Stimulated activated CD4-positive, alpha-beta T cell treated with anti-CD3 and anti-CD28 coated beads, Interleukin-2, amount 100 ng/mL, for 48 hours (primary cell): Measurements from ENCODE around the gene RXRA.

ENCODE experiments used
- DNase-seq, 2 donors: peaks; one replicate each; pipeline ENCODE4 v3.0.0-alpha.2; 2020

Gene RXRA

DNA sequence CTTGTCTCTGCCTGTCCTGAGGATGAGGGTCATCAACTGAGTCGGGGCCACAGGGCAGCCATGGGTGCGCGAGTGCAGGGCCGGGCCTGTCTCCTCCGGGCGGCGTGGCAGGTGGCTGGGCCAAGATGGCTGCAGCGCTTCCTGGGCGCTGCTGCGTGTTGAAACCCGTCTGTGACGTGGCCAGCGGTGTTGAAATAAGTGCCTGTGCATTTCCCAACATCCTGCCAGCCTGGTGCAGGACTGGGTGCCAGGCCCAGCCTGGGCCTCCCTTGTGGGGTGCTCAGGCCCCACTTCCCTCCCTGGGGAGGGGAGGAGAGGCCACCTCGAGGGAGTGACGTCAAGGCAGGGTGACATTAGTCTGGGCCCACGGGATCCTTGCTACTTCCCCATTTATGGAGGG, 45.5 kb downstream of the RXRA start:
- DNase-seq = no peak

DNA sequence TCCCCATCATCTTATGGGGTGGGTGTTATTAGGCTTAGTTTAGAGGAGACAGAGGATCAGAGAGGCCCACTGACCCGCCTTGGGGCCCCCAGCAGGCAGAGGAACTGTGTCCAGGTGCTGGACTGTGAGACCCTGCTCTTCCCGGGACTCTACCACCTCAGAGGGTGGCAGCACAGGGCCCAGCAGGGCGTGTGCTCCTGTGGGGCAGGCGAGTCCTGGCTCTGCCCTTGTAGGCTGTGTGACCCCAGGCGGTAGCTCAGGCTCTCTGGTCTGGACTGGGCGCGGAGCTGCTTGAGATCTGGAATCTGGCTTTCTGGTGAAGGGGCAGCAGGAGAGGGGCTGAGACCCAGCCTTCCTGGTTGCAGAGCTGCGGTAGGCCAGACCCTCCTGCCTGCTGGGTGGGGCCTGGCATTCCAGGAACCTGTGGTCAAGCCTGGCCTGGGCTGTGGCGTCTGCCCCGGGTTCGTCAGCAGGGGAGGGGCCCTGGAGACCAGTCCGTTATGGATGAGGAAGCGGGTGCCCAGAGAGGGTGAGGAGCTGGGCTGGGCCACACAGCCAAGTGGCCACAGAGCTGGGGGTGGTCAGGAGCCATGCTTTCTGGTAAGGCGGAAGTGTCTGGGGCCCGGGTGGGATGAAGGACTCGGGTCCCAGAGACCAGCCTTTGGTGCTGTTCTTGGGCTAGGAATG, 46.5 kb downstream of the RXRA start:
- no peak for DNase-seq

DNA sequence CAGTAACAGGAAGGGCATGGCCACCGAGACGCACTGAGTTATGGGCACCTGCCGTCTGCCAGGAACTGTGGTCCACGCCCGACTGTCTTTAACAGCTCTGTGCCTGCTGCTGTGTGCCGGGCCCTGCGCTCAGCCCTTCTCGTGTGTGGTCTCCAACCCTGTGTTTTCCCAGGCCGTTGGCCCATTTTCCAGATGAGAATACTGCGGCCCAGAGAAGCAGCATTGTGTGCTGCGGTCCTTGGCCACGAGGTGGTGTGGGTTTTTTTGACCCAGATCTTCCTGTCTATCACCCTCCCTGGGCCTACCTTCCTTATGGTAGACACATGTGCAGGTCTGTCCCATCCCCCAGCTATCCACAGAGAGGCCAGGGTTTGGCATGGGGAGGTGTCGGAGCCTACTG, 47.0 kb downstream of the RXRA start:
- DNase-seq = no peak

GRCh38 chr9:134373953-134374300, 47.7 kb downstream of the RXRA start:
- DNase-seq = no peak

DNA sequence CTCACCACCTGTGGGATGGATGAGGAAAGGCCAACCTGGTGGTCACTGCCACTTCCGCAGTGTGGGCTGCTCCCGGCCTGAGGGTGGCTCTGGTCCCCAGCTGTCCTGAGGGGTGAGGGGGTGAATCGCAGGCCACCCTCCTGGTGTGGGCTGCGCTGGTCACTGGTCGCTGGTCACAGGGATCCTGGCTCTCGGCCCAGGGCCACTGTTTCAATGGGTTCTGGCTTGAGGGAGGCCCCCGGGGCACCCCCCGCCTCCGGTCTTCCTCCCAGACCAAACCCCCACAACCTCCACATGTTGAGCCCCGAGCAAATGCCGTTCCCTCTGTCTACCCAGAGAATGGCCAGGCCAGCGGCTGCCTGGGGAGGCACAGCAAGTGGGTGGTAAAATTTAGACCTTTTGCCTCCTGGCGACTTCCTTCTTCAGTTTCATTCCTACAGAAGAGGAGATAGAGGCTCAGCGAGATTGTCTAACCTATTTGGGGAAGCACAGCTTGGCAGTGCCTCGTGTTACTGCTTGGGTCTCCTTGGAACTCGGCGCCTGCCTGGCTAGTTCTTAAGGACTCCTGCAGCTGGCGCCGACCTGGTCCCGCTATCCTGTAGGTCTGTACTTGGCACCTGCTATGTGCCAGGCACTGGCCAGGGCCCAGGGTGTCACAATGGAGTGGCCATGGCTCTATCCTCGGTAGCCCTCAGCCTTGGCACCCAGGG, 48.2 kb downstream of the RXRA start:
- DNase-seq = no peak

GRCh38 chr9:134375011-134375390, 48.7 kb downstream of the RXRA start:
- no peak for DNase-seq

- no peak for DNase-seq
Observed at GRCh38 chr9:134375430-134376385, 49.5 kb downstream of the RXRA start.

DNA sequence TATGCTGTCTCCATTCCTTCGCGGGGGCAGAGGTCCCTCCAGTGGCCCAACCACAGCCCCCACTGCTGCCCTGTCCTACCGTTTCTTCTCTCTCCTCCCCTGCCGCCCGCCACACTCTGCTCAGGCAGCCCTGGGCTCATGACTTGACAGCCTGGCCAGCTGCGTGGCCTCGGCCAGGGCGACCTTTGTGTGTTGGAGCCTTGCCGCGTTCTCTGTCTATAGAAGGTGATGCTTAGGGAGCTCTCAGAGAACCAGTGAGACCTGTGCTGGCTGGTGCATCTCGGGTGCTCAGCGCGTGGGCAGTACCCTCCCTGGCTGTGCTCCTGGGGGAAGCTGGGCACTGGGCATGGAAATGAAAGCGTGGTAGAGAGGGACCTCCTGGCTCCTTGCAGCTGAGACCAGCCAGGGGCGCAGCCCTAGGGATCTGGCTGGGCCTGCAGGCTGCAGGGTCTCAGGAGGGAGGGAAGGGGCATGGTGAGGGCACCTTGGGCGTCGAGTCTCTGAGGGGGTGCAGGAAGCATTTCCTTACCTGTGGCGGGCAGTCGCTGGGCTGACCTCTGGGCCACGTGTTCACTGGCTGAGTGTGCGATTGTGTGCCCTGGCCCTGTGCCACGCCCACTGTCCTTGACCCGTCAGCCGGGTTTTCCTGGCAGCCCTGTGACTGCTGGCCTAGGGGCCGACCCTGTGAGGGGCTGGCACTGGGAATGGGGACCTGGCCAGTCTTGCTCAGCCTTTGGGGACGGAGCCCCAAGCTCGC, 50.3 kb downstream of the RXRA start:
- DNase-seq = no peak

GRCh38 chr9:134377143-134377484, 50.9 kb downstream of the RXRA start:
- DNase-seq = no peak

- DNase-seq = no peak
Observed at GRCh38 chr9:134377976-134378375, 51.7 kb downstream of the RXRA start.

GRCh38 chr9:134378901-134379338, 52.7 kb downstream of the RXRA start:
- no peak for DNase-seq

- no peak for DNase-seq
Observed at GRCh38 chr9:134379831-134380365, 53.6 kb downstream of the RXRA start.

DNA sequence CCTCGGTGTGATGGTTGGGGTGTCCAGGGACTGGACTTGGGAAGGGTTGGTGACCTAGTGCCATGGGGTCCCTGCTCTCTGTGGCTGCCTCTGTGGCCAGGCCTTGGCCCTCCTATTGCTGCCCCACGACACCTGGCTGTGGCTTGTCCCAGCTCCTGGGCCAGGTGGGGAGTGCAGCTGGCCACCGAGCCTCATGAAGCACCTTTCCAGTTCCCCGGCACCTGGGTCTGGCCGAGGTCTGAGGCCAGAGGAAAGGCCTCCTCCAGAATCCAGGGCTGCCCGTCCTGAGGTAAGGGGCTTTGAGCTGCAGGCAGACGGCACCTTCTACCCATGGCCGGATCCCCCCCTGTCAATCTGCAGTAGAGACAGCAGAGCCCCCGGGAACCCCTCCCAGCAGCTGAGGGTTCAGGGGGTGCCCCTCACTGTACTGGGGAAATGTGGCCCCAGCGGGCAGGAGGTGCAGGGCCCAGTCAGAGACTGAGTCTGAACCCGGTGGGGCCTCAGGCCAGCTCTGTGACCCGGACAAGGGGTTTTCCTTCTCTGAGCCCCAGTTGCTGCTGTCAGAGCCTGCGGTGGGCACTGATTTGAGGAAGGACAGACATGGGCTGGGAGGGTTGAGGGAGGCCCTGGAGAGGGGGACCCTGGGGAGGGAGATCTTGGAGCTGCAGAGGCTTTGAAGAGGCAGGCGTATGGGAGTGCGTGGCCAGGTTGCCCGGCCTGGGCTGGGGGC, 54.5 kb downstream of the RXRA start:
- DNase-seq = no peak

- DNase-seq = no peak
Observed at GRCh38 chr9:134381272-134381661, 55.0 kb downstream of the RXRA start.

GRCh38 chr9:134381671-134382516, 55.6 kb downstream of the RXRA start:
- DNase-seq = peak in 1 of 2 donors; percentile 39

DNA sequence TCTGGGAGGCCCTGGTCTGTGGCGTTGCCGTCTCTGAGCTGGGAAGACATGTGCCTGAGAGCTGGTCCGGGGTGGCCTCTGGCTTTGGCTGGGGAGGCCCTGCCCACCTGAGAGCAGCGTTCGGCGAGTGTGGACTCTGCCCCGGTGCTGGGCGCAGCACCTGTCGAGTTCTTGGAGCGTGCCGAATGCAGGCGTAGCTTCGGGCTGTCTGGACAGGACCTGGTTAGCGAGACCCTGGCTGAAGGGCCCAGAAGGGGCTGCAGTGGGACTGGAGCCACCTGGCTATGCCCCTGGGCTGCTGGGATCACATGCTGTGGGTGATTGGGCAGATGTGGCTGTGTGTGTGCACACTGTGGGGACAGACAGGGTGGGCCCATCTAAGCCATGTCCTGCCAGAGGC, 56.5 kb downstream of the RXRA start:
- no peak for DNase-seq

DNA sequence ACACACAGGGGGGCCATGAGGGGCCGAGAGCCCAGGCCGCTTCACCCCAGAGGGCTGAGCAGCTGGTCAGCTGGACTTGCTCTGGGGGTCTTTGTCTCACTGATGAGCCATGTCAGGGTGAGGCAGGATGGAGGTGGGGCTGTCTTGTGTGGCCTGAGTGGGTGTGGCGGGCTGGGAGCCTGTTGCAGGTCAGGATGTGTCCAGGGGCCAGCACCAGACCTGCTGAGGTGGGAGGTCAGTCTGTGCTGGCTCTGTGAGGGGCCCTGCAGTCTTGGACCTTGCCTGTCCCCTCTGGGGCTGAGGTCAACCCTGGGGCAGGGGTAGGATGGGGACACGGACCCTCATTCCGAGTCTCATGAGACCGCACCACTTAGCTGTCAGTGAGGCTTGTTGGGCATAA, 56.9 kb downstream of the RXRA start:
- DNase-seq = no peak

DNA sequence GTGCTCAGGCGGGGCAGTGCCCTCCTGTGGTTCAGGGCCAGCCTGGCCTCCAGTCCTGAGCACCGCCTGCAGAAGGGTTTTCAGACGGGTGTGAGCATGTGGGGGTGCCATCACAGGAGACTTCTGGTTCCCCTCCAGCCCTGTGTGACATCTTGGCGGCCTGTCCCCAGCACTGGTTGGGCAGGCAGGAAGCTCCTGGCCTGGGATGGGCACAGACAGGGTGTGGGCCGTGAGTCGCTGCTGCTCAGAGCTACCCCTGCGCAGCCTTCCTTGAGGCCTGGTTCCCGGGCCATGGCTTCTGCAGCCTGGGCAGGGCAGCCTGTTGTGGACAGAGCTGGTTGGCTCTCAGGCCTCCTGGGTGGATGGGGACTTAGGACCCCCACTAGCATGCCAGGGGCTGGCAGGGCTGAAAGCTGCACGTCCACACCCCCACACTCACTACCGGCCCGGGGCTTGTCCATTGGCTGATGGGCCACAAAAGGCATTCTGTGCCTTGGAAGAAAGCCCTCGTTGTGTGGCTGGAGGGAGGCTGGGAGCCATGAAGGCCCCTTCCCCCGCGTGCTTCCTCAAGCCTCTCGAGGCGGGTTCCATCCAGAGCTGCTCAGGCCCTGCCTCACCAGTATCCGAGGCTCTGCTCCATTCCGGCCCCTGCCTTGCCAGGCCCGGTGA, 58.7 kb downstream of the RXRA start:
- DNase-seq = no peak

DNA sequence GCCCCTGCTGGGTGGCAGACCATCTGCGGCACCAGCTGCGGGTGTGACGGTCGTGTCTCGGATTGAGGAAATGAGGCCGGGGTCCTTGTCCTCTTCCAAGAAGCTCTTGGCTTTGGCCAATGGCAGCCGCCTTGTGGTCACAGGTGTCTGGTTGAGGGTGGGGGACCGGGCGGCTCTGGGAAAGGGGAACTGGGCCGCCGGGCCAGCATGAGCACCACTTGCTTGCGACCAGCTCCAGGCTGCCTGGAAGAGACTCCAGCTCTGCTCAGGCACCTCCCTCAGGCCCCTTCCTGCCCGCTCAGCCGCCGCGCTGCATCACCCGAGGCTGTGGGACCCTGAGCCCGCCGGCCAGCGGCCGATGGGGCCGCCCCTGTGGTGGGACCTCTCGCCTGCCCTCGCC, 59.7 kb downstream of the RXRA start:
- DNase-seq = no peak
